C4-2B (cell line): ENCODE data around the gene RGS17.
"Not testable (repeated sequence)": the region's sequence is repeated elsewhere in the genome, so short reads cannot be mapped to it uniquely, and the experiment has no call there.

Experiments
- H3K27ac ChIP-seq: fragments of 450-650 bp; 2 replicates; pipeline ENCODE4 v1.5.1; 2017
- ZFX ChIP-seq: fragments of 450-650 bp; IDR thresholded peaks from 2 replicates; pipeline ENCODE4 v1.6.1; 2017
- TF ChIP-seq, protein P1 (sequence below): fragments of 450-650 bp; conservative IDR thresholded peaks from 2 replicates; pipeline ENCODE4 v1.5.1; 2017; ENCODE audit warnings: mild to moderate bottlenecking

Gene RGS17

DNA sequence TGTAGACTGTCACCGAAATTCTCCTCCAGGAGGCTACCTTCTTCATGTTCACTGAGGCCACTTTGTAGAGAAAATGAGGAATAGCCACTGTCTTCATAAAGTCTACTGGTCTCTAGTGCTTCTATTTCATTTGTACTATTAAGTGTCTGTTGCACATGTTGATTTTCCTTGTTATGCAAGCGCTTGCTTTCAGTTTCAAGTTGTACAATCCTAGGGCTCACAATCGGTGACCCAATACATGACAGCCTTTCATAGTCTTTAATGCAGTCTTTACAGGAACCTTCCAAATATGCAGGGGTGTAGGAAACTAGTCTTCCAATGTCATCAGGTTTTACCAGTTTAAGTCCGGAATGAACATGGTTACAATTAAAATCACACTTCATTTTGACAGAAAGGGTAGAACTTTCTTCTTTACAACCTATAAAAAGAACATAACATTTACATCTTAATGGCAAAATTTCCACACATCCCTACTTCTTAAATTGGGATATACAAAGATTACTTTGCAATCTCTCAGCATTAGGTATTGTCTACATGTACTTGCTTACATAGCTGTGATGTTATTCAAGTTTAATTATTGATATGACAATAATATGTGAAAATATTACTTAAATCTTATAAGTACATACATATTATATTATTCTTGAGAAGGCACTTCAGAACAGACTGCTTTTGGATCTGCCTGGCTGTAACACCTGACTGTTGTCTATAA, 155.7 kb downstream of the RGS17 start:
- TF ChIP-seq, protein P1, sequence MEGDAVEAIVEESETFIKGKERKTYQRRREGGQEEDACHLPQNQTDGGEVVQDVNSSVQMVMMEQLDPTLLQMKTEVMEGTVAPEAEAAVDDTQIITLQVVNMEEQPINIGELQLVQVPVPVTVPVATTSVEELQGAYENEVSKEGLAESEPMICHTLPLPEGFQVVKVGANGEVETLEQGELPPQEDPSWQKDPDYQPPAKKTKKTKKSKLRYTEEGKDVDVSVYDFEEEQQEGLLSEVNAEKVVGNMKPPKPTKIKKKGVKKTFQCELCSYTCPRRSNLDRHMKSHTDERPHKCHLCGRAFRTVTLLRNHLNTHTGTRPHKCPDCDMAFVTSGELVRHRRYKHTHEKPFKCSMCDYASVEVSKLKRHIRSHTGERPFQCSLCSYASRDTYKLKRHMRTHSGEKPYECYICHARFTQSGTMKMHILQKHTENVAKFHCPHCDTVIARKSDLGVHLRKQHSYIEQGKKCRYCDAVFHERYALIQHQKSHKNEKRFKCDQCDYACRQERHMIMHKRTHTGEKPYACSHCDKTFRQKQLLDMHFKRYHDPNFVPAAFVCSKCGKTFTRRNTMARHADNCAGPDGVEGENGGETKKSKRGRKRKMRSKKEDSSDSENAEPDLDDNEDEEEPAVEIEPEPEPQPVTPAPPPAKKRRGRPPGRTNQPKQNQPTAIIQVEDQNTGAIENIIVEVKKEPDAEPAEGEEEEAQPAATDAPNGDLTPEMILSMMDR, result no peak
- no peak for TF ChIP-seq ZFX
- H3K27ac ChIP-seq, result no peak overlapping the region

DNA sequence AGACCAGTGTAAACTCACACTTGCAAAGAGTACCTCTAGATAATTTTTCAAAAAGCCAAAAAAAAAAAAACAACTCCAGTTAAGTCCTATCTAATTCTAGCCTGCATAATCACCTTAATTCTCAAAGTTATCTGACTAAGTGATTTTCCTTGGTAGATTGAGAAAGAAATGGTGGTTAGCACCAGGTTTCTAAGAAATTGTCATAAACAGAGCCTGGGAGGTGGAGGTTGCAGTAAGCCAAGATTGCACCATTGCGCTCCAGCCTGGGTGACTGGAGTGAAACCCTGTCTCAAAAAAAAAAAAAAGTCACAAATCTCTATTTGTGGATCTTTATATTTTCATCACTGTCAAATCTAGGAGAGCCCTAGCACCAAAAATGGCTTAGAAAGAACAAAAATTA, 157.2 kb downstream of the RGS17 start:
- no peak for TF ChIP-seq ZFX

DNA sequence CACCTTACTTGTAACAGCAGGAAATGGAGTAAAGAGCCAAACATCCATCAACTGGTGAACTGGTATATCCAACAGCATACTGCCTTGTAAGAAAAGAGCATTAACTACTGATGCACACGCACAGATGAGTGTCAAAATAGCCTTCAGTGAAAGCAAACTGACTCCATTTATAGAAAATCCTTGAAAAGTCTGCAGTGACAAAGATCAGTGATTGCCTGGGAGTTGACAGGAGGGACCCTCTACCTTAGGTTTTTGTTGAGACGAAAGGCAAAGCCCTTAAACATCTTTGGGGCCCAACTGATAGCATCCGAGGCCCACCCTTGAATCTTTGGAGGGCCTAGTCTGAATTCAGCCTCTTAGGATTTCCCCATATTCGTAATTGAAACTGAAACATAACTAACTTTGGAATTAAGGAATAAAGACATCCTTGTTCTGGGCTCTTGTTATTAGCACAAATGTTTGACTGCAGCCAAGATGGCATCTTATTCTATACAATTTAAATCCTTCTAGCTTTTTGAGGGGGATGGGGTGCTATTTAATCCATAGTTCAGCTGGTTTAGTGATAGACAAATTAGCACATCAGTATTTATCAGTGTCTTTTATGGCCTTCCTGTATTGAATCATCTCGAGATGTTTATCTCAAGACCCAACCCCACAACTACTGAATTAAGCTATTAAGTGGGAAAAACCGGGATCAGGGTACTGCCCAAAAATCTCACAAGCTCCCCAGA, 161.2 kb downstream of the RGS17 start:
- no peak overlapping the region for H3K27ac ChIP-seq
- no peak for TF ChIP-seq ZFX
- TF ChIP-seq, protein P1, result no peak

More for the DNA sequence above, 157.2 kb downstream of the RGS17 start:
- no peak overlapping the region for H3K27ac ChIP-seq

DNA sequence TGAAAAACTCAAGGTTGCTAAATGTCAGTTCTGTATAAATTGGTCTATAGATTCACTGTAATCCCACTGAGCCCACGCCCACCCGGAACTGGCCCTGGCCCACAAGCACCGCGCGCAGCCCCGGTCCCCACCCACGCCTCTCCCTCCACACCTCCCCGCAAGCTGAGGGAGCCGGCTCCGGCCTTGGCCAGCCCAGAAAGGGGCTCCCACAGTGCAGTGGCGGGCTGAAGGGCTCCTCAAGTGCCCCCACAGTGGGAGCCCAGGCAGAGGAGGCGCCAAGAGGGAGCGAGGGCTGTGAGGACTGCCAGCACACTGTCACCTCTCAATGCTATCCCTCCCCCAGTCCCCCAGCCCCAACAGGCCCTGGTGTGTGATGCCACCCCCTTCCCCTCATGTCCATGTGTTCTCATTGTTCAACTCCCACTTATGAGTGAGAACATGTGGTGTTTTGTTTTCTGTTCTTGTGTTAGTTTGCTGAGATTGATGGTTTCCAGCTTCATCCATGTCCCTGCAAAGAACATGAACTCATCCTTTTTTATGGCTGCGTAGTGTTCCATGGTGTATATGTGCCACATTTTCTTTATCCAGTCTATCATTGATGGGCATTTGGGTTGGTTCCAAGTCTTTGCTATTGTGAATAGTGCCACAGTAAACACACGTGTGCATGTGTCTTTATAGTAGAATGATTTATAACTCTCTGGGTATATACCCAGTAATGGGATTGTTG, 164.8 kb downstream of the RGS17 start:
- H3K27ac ChIP-seq, result not testable (repeated sequence)

DNA sequence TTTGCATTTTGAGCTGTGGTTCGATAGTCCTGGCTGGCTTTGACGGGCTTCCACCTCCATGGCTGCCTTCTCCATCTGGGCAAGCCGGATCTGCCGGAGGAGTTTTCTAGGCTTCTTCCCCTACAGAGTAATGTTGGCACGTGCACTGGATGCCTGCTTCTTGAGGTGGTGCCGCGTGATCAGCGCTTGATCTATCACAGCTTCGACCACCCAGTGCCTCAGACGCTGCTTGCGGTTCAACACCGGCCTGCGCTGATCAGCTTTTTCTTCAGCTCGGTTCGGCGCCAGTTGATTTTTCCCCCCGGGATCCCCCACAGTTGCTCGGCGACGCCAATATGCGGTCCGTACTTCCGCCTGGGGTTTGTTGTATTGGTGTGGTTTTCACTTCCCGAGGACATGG, 171.7 kb downstream of the RGS17 start:
- TF ChIP-seq, protein P1, result no peak
- TF ChIP-seq ZFX, result no peak
- no peak overlapping the region for H3K27ac ChIP-seq

DNA sequence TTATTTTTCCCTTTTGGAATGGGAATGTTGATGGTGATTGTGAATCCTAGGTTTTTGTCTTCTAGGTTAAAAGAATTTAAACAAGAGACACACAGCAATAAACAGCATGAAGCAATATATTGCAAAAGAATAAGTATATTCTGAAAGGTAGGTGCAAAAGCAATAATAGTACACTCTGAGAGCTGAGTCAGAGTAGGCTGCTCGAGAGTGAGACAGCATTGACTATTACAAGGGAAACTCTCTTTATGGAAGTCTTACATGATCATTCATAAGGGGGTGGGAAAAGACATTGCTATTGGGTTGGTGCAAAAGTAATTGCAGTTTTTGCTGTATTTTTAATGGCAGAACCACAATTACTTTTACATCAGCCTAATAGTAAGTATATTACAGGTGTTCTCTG, 173.3 kb downstream of the RGS17 start:
- no peak overlapping the region for H3K27ac ChIP-seq
- TF ChIP-seq ZFX, result no peak
- TF ChIP-seq, protein P1, result no peak
